ENCODE data around the gene SLF2. TPM values are rescaled to one million over a fixed set of nuclear protein-coding genes. Genes with fewer than 3 reads are reported as not detected.

The SLF2 gene
- total RNA-seq, 1 experiment from 2014 or later = 43.0 TPM

DNA sequence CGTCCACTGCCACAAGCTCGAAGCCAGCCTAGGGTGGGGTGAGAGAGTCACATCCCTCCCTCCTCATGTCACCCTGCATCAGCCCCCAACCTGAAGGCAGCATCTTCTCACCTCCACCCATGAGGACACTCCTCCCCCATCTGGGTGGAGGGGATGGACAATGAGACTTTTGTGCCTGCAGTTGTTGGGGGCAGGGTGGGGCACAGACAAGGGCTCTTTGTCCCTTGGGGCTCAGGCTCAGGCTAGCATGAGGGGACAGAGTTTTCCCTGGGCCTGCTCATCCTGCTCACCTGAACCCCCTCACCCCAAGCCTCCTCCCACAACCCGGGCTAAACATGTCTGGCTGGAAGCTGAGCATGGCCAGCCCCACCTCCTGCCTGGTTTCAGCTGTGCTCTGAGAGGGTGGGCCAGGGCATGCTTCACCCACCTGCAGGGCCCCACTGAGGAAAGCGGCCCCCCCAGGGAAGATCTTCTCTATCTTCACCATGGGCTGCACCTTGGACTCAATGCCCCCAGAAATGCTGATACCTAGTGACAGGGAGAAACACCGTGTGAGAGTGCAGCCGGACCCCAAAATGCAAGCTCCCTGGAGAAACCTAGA, 96.2 kb downstream of the SLF2 start (continued):
- TF ChIP-seq EZH2phosphoT487 (IDR thresholded peaks at IDR 0.05; ENCODE audit: borderline replicate concordance) (no peak), YY1 (IDR thresholded peaks at IDR 0.05; ENCODE audit: extremely low read depth, insufficient replicate concordance, low read depth, low read length) (no peak)

DNA sequence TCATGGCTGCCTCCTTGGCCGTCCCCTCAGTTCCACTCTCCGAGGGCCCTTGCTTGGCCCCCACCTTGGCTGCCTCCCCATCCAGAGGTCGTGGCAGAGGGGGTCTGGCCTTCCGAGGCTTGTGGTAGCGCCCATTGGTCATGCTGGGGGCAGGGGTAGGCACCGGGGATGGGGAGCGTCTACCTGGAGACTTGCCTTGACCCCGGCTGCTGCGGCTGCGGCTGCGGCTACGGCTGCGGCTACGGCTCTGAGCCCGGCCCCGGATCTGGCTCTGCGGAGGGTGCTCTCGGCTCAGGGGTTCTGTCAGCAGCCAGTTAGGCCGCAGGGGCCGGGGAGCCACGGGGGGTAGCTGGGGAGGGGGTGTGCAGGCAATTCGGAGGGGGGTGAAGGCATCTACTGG, 97.6 kb downstream of the SLF2 start:
- Histone ChIP-seq H3K9me2 (ENCODE audit: insufficient read depth) (no peaks in the 10 kb centered on the region), H3K4me3 (replicated peaks in 1 of 2; ENCODE audit: low read depth in 1 of 2, low read length in 2 of 2) (no peak overlapping the region), H3K27ac (ENCODE audit: low read depth, low read length) (no peak overlapping the region), H4K20me1 (ENCODE audit: insufficient read depth) (no peaks in the 10 kb centered on the region), H3K79me2 (ENCODE audit: insufficient read depth, low read length) (no peaks in the 10 kb centered on the region), H3K27me3 (ENCODE audit: insufficient read depth, low read length) (no peaks in the 10 kb centered on the region), H3K9ac (ENCODE audit: low read length) (no peak overlapping the region), H3K9me3 (ENCODE audit: control insufficient read depth in 1 of 2, insufficient read depth in 1 of 2, low read depth in 1 of 2, low read length in 2 of 2) (no peaks in the 10 kb centered on the region), H3K4me1 (ENCODE audit: control insufficient read depth in 1 of 2, insufficient read depth in 2 of 2, low read length in 2 of 2) (peaks cover 31 to 67% of the 10 kb centered on the region in 2 experiments), H3K36me3 (ENCODE audit: control insufficient read depth in 1 of 2, insufficient read depth in 2 of 2, low read length in 2 of 2) (peaks cover 7% of the 10 kb centered on the region in 2 experiments; a peak in 3 of 4 replicates), H2AFZ (ENCODE audit: low read depth, low read length, poor library complexity, severe bottlenecking) (no peak overlapping the region), H3K4me2 (ENCODE audit: low read length) (no peak overlapping the region)
- TF ChIP-seq, protein P1, sequence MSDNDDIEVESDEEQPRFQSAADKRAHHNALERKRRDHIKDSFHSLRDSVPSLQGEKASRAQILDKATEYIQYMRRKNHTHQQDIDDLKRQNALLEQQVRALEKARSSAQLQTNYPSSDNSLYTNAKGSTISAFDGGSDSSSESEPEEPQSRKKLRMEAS (IDR thresholded peaks at IDR 0.05) = no peak
- no peak for TF ChIP-seq EZH2phosphoT487 (IDR thresholded peaks at IDR 0.05; ENCODE audit: borderline replicate concordance)
- no peak for TF ChIP-seq SRF (IDR thresholded peaks at IDR 0.05; ENCODE audit: low read depth)
- TF ChIP-seq EZH2 (IDR thresholded peaks at IDR 0.05) = no peak
- ChIA-PET RAD21 (ENCODE audit: low non-redundant PET in 1 of 2, low total read pairs in 2 of 2, uncharacterized antibody in 2 of 2, unreplicated experiment in 2 of 2) (no interaction called here), POLR2A (interaction anchor here (1.6 kb wide), 1 partner anchor 12 kb away, joined by 6 read pairs; no protein-coding TSS in a partner anchor), CTCF (interaction anchor here (0.5 to 6.6 kb wide), 2 partner anchors 11 to 1615 kb away, joined by 3 to 118 read pairs; partner anchors contain the start of gene LZTS2)
- ATAC-seq = no peak
- intact Hi-C loops (cut with micrococcal nuclease) = loop anchor here (5.0 to 10.0 kb wide), 4 partner anchors 133 to 666 kb away; partner anchors contain the start of genes PAX2 and SCD
- BruUV-seq (replicated peaks) = no TSS peak
- no peak for DNase-seq (ENCODE audit: low read depth, low spot score)

All from HCT116 (cell line).